ENCODE results near the gene IFNGR2. TPM values are rescaled to one million over a fixed set of nuclear protein-coding genes. Genes with fewer than 3 reads are reported as not detected.
A peak's percentile ranks its signal among the peaks of the same experiment; 100 is the strongest.

The IFNGR2 gene
- total and polyA plus RNA-seq, 2 of the 4 experiments (the other 2 are of a cell fraction), result 66.0 to 73.8 TPM

GRCh38 chr21:33360281-33360680 is 42.9 kb upstream of the IFNGR2 start:
- H3K23ac ChIP-seq (ENCODE audit: low read depth, low read length), result no peak overlapping the region
- no peak overlapping the region for H3K9ac ChIP-seq (ENCODE audit: low read depth, low read length)
- H3K79me1 ChIP-seq (ENCODE audit: low read depth in 1 of 2, low read length in 2 of 2), result no peaks in the 10 kb centered on the region
- dilution Hi-C loops (cut with HindIII; ENCODE audit: low sequenced_read_pairs, unreplicated experiment), result no loop called here
- in situ Hi-C loops (cut with MboI; ENCODE audit: low sequenced_read_pairs), result no loop called here
- H3K27me3 ChIP-seq (ENCODE audit: control insufficient read depth, insufficient read depth, low read length), result no peaks in the 10 kb centered on the region
- ChIA-PET CTCF (interaction anchor here (0.6 to 1.9 kb wide), 5 partner anchors 16 to 82 kb away, joined by 3 to 5 read pairs (median 4); no protein-coding TSS in a partner anchor), POLR2A (ENCODE audit: unreplicated experiment) (no interaction called here)
- peaks cover 5% of the 10 kb centered on the region for H3K4me1 ChIP-seq (ENCODE audit: control insufficient read depth, insufficient read depth, low read length)
- ATAC-seq (ENCODE audit: low read depth), result peak; percentile 35; the same call in 1 of the 2 replicates
- peaks cover 7% of the 10 kb centered on the region for H3K9me1 ChIP-seq (ENCODE audit: insufficient read depth, low read length)
- TF ChIP-seq, protein P1, sequence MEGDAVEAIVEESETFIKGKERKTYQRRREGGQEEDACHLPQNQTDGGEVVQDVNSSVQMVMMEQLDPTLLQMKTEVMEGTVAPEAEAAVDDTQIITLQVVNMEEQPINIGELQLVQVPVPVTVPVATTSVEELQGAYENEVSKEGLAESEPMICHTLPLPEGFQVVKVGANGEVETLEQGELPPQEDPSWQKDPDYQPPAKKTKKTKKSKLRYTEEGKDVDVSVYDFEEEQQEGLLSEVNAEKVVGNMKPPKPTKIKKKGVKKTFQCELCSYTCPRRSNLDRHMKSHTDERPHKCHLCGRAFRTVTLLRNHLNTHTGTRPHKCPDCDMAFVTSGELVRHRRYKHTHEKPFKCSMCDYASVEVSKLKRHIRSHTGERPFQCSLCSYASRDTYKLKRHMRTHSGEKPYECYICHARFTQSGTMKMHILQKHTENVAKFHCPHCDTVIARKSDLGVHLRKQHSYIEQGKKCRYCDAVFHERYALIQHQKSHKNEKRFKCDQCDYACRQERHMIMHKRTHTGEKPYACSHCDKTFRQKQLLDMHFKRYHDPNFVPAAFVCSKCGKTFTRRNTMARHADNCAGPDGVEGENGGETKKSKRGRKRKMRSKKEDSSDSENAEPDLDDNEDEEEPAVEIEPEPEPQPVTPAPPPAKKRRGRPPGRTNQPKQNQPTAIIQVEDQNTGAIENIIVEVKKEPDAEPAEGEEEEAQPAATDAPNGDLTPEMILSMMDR (conservative IDR thresholded peaks at IDR 0.05; ENCODE audit: low read depth, low read length), result no peak
- peak; percentile 41; the same call in 1 of the 2 replicates for TF ChIP-seq FOS (IDR thresholded peaks at IDR 0.05; ENCODE audit: low read depth, low read length)
- no peak for TF ChIP-seq RAD21 (IDR thresholded peaks at IDR 0.05; ENCODE audit: low read length)
- TF ChIP-seq RCOR1 (IDR thresholded peaks at IDR 0.05; ENCODE audit: insufficient replicate concordance, low read length), result no peak
- no peak overlapping the region for H2BK15ac ChIP-seq (ENCODE audit: low read depth, low read length)
- H2AK5ac ChIP-seq (ENCODE audit: low read depth, low read length), result no peak overlapping the region
- no peak overlapping the region for H2BK5ac ChIP-seq (ENCODE audit: low read depth, low read length, poor library complexity, severe bottlenecking)
- H3K56ac ChIP-seq (ENCODE audit: extremely low read depth, insufficient read depth, low read length), result no peak overlapping the region
- BruUV-seq (replicated peaks), result no TSS peak
- peak; percentile 80 for DNase-seq
- H3K36me3 ChIP-seq (ENCODE audit: control insufficient read depth, insufficient read depth, low read length), result peaks cover 15% of the 10 kb centered on the region
- WGBS, 2 experiments (ENCODE audit: extremely low coverage in 2 of 2, insufficient read length in 1 of 2), result 100% methylated on average over 2 of the region's 6 CpGs; no CpG with 5 or more reads in 1 of the 2 experiments
- no peak overlapping the region for H2BK120ac ChIP-seq (ENCODE audit: low read depth, low read length)
- H3K4me2 ChIP-seq (ENCODE audit: low read depth, low read length), result no peak overlapping the region
- H2BK20ac ChIP-seq (ENCODE audit: low read depth, low read length), result no peak overlapping the region
- H2AK9ac ChIP-seq (replicated peaks; ENCODE audit: low read depth, low read length, poor library complexity), result no peak overlapping the region
- no peak overlapping the region for H4K91ac ChIP-seq (ENCODE audit: insufficient read depth, low read depth, low read length)
- no peak overlapping the region for H4K5ac ChIP-seq (ENCODE audit: low read depth, low read length)
- no peak overlapping the region for H3K4ac ChIP-seq (ENCODE audit: low read depth, low read length)
- H3K9me3 ChIP-seq (ENCODE audit: control insufficient read depth, insufficient read depth, low read length), result no peaks in the 10 kb centered on the region
- H3K14ac ChIP-seq (replicated peaks; ENCODE audit: low read depth, low read length), result no peak overlapping the region
- intact Hi-C loops (cut with micrococcal nuclease), result loop anchor here (1.0 kb wide), 1 partner anchor 85 kb away; no protein-coding TSS in a partner anchor
- H4K20me1 ChIP-seq (ENCODE audit: insufficient read depth, low read length), result no peaks in the 10 kb centered on the region
- H2AFZ ChIP-seq (replicated peaks; ENCODE audit: low read length, poor library complexity), result no peak overlapping the region
- H3K27ac ChIP-seq (ENCODE audit: insufficient read depth, low read length), result no peak overlapping the region
- H3K4me3 ChIP-seq (ENCODE audit: insufficient read depth, low read depth, low read length), result no peak overlapping the region
- H3K18ac ChIP-seq (ENCODE audit: low read depth, low read length), result no peak overlapping the region
- H4K8ac ChIP-seq (ENCODE audit: low read depth in 2 of 2, low read length in 2 of 2), result no peak overlapping the region
